Stomach (tissue), 4 donors: ENCODE measurements around the gene TMEM235.

Source experiments
- CTCF ChIP-seq, 7 experiments: fragments of 450-650 bp in 4 of 7; fragments of 200-600 bp in 3 of 7; sonication (generic) in 3 of 7; IDR thresholded peaks; one replicate each; pipeline ENCODE4 v1.5.1; 2016 to 2019; ENCODE audit warnings: antibody characterized with exemption in 7 of 7, control low read depth in 2 of 7, mild to moderate bottlenecking in 1 of 7
- POLR2A ChIP-seq, 4 donors: fragments of 450-650 bp; IDR thresholded peaks; one replicate each; pipeline ENCODE4 v1.6.1; 2016; ENCODE audit warnings: antibody characterized with exemption in 4 of 4, control low read depth in 2 of 4, mild to moderate bottlenecking in 1 of 4, moderate library complexity in 1 of 4
- POLR2AphosphoS5 ChIP-seq, 3 donors: sonication (generic); formaldehyde crosslinking; IDR thresholded peaks; one replicate each; pipeline ENCODE4 v1.6.1; 2016; ENCODE audit warnings: antibody characterized with exemption in 3 of 3

- no peak for TF ChIP-seq POLR2A (IDR thresholded peaks at IDR 0.05)
- TF ChIP-seq CTCF (IDR thresholded peaks at IDR 0.05) = no peak
- no peak for TF ChIP-seq POLR2AphosphoS5 (IDR thresholded peaks at IDR 0.05)
Observed at GRCh38 chr17:78210111-78210510, 21.3 kb upstream of the TMEM235 start.
